ENCODE results near the gene PLEKHA3. TPM values are rescaled to one million over a fixed set of nuclear protein-coding genes. Genes with fewer than 3 reads are reported as not detected.

The PLEKHA3 gene
- total RNA-seq, 1 experiment from 2014 or later, result 26.8 TPM

- H3K36me3 ChIP-seq (ENCODE audit: control insufficient read depth in 1 of 2, insufficient read depth in 2 of 2, low read length in 2 of 2), result peaks cover 29% of the 10 kb centered on the region in 2 experiments; a peak in 3 of 4 replicates
These were observed 19.4 kb downstream of the PLEKHA3 start for GRCh38 chr2:178499640-178500039.

More at GRCh38 chr2:178499640-178500039, 19.4 kb downstream of the PLEKHA3 start:
- no peak overlapping the region for H3K4me3 ChIP-seq (replicated peaks in 1 of 2; ENCODE audit: low read depth in 1 of 2, low read length in 2 of 2)
- no peak for DNase-seq (ENCODE audit: low read depth, low spot score)
- TF ChIP-seq SIN3A (IDR thresholded peaks at IDR 0.05; ENCODE audit: low read depth) (no peak), EGR1 (IDR thresholded peaks at IDR 0.05; ENCODE audit: low read depth) (no peak), REST (IDR thresholded peaks at IDR 0.05; ENCODE audit: low read depth) (no peak), CEBPB (IDR thresholded peaks at IDR 0.05; ENCODE audit: low read depth) (no peak), ZBTB33 (IDR thresholded peaks at IDR 0.05; ENCODE audit: extremely low read depth, insufficient replicate concordance, low read length) (no peak), YY1 (IDR thresholded peaks at IDR 0.05; ENCODE audit: extremely low read depth, insufficient replicate concordance, low read depth, low read length) (no peak), POLR2AphosphoS5 (IDR thresholded peaks at IDR 0.05; ENCODE audit: low read depth, low read length) (no peak), FOSL1 (IDR thresholded peaks at IDR 0.05; ENCODE audit: low read depth) (no peak), ATF3 (IDR thresholded peaks at IDR 0.05) (no peak), EZH2 (IDR thresholded peaks at IDR 0.05) (no peak), POLR2A (IDR thresholded peaks at IDR 0.05; ENCODE audit: borderline replicate concordance, extremely low read depth, insufficient read depth, insufficient read length) (no peak), ZFX (IDR thresholded peaks at IDR 0.05) (no peak), JUND (IDR thresholded peaks at IDR 0.05) (no peak)
- TF ChIP-seq, protein P1, sequence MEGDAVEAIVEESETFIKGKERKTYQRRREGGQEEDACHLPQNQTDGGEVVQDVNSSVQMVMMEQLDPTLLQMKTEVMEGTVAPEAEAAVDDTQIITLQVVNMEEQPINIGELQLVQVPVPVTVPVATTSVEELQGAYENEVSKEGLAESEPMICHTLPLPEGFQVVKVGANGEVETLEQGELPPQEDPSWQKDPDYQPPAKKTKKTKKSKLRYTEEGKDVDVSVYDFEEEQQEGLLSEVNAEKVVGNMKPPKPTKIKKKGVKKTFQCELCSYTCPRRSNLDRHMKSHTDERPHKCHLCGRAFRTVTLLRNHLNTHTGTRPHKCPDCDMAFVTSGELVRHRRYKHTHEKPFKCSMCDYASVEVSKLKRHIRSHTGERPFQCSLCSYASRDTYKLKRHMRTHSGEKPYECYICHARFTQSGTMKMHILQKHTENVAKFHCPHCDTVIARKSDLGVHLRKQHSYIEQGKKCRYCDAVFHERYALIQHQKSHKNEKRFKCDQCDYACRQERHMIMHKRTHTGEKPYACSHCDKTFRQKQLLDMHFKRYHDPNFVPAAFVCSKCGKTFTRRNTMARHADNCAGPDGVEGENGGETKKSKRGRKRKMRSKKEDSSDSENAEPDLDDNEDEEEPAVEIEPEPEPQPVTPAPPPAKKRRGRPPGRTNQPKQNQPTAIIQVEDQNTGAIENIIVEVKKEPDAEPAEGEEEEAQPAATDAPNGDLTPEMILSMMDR (IDR thresholded peaks at IDR 0.05 in 2 of 3, conservative IDR thresholded peaks at IDR 0.05 in 1 of 3; ENCODE audit: borderline replicate concordance in 1 of 3, insufficient read depth in 1 of 3, low read depth in 2 of 3, low read length in 2 of 3), result no peak
- H3K9ac ChIP-seq (ENCODE audit: low read length), result no peak overlapping the region
- H3K9me2 ChIP-seq (ENCODE audit: insufficient read depth), result no peaks in the 10 kb centered on the region
- ChIA-PET RAD21 (ENCODE audit: low non-redundant PET in 1 of 2, low total read pairs in 2 of 2, uncharacterized antibody in 2 of 2, unreplicated experiment in 2 of 2) (no interaction called here), CTCF (no interaction called here), POLR2A (no interaction called here)
- H3K4me2 ChIP-seq (ENCODE audit: low read length), result no peak overlapping the region
- no peak overlapping the region for H2AFZ ChIP-seq (ENCODE audit: low read depth, low read length, poor library complexity, severe bottlenecking)
- BruUV-seq (replicated peaks), result no TSS peak
- H3K79me2 ChIP-seq (ENCODE audit: insufficient read depth, low read length), result no peaks in the 10 kb centered on the region
- no peaks in the 10 kb centered on the region for H3K27me3 ChIP-seq (ENCODE audit: insufficient read depth, low read length)
- H3K4me1 ChIP-seq (ENCODE audit: control insufficient read depth in 1 of 2, insufficient read depth in 2 of 2, low read length in 2 of 2), result no peaks in the 10 kb centered on the region
- no peak overlapping the region for H3K27ac ChIP-seq (ENCODE audit: low read depth, low read length)
- intact Hi-C loops (cut with micrococcal nuclease), result loop anchor here (10.0 kb wide), 1 partner anchor 1015 kb away; no protein-coding TSS in a partner anchor
- H3K9me3 ChIP-seq (ENCODE audit: control insufficient read depth in 1 of 2, insufficient read depth in 1 of 2, low read depth in 1 of 2, low read length in 2 of 2), result no peaks in the 10 kb centered on the region
- no peaks in the 10 kb centered on the region for H4K20me1 ChIP-seq (ENCODE audit: insufficient read depth)
- no peak for ATAC-seq
